Memory B cell (primary cell): ENCODE data around the gene ZNF230.

Experiments
- ATAC-seq: fragments of 150-1000 bp; cut with Tn5 transposase; 2 replicates; pipeline ENCODE4 v1.10.0; 2021; ENCODE audit warnings: low read depth, mild to moderate bottlenecking, moderate library complexity
- DNase-seq, 2 donors: peaks; one replicate each; pipeline ENCODE4 v3.0.0; 2022; ENCODE audit warnings: low spot score in 2 of 2
- H3K27ac Mint-ChIP-seq: one replicate; pipeline ENCODE4 v1.8.0; 2022; ENCODE audit warnings: mild to moderate bottlenecking, moderate library complexity, mixed read lengths
- H3K27me3 Mint-ChIP-seq: one replicate; pipeline ENCODE4 v1.8.0; 2022; ENCODE audit warnings: mixed read lengths
- H3K36me3 Mint-ChIP-seq: one replicate; pipeline ENCODE4 v1.8.0; 2022; ENCODE audit warnings: mild to moderate bottlenecking, mixed read lengths
- H3K4me1 Mint-ChIP-seq: one replicate; pipeline ENCODE4 v1.8.0; 2022; ENCODE audit warnings: mixed read lengths
- H3K4me3 Mint-ChIP-seq: one replicate; pipeline ENCODE4 v1.8.0; 2022; ENCODE audit warnings: mild to moderate bottlenecking, moderate library complexity, mixed read lengths
- H3K9me3 Mint-ChIP-seq: one replicate; pipeline ENCODE4 v1.8.0; 2022; ENCODE audit warnings: mixed read lengths

ZNF230 gene

GRCh38 chr19:44061038-44061437 is 58.3 kb downstream of the ZNF230 start:
- no peak for ATAC-seq
- Mint-ChIP-seq H3K27ac (no peak overlapping the region), H3K27me3 (no peaks in the 10 kb centered on the region), H3K4me1 (no peaks in the 10 kb centered on the region), H3K4me3 (no peak overlapping the region), H3K9me3 (peaks cover 5% of the 10 kb centered on the region), H3K36me3 (peaks cover 51% of the 10 kb centered on the region)
- DNase-seq, result no peak
